GM18951 (cell line): ENCODE data around the gene SPOCK1.
"Not testable (repeated sequence)": the region's sequence is repeated elsewhere in the genome, so short reads cannot be mapped to it uniquely, and the experiment has no call there.

Experiments used
- POLR2A ChIP-seq: IDR thresholded peaks from 4 replicates; pipeline ENCODE4 v1.6.1; 2011; ENCODE audit warnings: mild to moderate bottlenecking; ENCODE audit not compliant: insufficient read length, insufficient read depth; ENCODE audit errors: extremely low read depth
- in situ Hi-C: fragments of 300-500 bp; cut with MboI; formaldehyde crosslinking; loops from one replicate; pipeline ENCODE4 v1.12.0; 2022; ENCODE audit warnings: low sequenced_read_pairs, mixed read lengths, inconsistent platforms; ENCODE audit not compliant: unreplicated experiment

Gene SPOCK1

GRCh38 chr5:137264041-137264440 lies 235.1 kb downstream of the SPOCK1 start:
- TF ChIP-seq POLR2A: no peak
- in situ Hi-C loops: no loop called here

- no peak for TF ChIP-seq POLR2A
- in situ Hi-C loops: no loop called here
These were observed 235.6 kb downstream of the SPOCK1 start for GRCh38 chr5:137263371-137264005.

- in situ Hi-C loops: no loop called here
- no peak for TF ChIP-seq POLR2A
These were observed 236.3 kb downstream of the SPOCK1 start for GRCh38 chr5:137262818-137263217.

DNA sequence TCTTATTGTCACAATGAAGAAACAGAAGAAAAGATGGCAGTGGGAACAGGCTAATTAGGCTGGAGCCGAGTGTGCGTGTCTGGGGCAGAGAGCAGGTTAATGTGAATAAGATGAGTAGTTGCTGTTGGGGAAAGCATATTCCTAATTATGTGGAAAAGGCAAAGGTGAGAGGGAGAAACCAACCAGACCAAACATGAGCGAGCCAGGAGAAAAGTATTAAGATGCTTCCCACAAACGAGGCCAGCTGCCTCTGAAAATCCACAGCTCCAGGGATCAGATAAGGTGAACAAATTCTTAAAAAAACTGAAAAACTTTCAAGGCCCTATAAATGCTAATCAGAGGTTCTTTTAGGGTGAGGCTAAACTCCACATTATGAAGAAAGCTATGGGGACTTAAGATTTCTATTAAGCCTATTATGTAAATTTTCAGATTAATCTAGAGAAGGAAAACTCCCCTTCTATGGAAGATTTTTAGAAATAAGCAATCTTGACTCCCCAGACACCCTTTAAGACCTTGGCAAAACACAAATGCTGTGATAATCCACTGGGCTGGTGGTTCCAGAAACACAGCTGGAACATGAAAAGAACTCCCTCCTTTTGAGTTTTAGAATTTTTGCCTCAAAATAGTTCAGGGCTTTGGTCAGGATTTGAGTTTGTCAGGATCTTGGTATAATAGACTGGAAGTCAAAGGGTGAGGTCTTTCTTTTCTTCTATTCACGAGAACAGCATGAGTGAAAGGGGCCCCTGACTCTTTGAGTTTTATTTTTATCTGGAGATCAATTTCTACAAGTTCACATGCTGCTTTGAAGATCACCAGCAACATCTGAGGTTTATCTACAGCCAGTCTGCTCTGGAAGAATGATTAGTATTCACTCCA lies 238.1 kb downstream of the SPOCK1 start:
- no peak for TF ChIP-seq POLR2A
- in situ Hi-C loops: no loop called here

- in situ Hi-C loops: not testable (repeated sequence)
These were observed 240.0 kb downstream of the SPOCK1 start for GRCh38 chr5:137259115-137259514.

DNA sequence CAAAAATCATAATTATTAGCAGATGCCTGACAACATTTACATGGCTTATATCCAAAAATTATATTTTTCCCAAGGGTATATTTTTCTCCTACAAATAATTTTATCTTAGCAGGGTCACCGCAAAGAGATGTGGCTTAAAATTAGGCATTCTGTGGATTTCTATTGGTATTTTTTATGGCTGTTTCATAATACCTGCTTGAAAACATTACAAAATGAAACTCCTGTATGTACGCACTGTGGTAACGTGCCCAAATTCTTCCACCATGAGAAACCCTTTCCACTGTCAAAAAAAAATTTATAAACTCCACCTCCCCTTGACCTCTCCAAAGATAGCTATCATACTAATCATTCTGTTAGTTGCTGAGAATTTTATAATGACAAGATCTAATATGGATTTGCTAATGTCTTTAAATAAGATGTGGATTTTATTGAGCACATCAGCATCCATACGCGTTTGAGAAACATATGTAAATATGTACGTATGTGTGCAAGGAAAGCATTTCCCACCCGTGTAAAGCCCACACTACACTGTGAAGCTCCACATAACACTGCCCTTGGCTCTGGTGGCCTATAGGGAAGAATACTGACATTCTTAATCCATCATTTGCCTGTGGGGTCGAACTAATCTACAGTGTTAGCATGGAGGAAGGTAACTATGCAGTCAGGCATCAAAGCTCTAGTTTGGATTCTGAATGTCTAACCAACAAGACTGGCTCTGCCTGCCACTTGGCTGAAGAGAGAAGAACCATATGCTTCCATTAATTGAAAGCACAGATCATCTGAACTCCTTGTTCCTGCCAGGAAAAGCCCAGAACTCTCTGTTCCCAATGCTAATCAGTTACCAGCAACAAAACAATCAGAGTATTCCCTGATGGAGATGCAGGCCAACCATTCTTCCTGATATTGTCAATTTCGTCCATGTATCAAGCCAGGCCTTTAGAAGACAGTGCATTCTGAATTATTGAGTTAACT lies 244.7 kb downstream of the SPOCK1 start:
- in situ Hi-C loops: no loop called here
- TF ChIP-seq POLR2A: no peak

DNA sequence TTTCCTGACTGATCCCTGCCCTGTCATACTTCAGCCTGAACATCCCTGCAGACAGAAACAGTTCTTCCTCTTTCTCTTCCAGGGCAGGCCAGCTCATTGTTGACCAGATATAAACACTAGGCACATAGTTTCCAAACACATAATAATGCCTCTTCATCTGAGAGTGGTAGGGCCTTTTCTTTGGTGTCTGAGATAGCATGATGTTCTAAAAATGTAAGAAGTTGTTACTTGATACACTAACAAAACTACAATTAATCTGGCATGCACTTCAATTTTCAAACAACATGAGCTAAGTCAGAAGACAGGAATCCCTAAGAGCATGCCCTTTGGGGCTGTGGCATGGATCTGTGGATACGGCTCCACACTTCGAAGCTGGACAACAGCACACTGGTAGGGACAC lies 246.6 kb downstream of the SPOCK1 start:
- TF ChIP-seq POLR2A: no peak
- in situ Hi-C loops: no loop called here

- in situ Hi-C loops: no loop called here
- no peak for TF ChIP-seq POLR2A
These were observed 248.7 kb downstream of the SPOCK1 start for GRCh38 chr5:137250421-137250820.

DNA sequence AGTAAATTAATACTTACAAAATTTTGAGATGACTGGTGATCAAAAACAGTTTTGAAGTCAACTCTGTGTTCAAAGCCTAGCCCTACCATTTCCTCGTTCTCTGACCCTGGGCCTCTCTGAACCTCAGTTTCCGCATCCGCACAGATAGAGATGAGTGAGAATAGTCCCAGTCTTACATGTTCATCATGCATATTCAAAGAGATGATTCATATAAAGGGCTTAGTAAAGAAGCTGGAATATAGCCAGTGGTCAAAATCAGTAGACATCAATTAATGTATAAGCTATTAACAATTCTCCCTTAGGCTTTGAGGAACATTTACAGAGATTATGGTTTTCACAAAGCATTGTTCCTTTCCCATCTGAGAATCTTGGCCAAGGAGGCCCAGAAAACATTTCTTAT lies 250.6 kb downstream of the SPOCK1 start:
- in situ Hi-C loops: no loop called here
- TF ChIP-seq POLR2A: no peak

- in situ Hi-C loops: no loop called here
- TF ChIP-seq POLR2A: no peak
These were observed 253.7 kb downstream of the SPOCK1 start for GRCh38 chr5:137245438-137245837.

DNA sequence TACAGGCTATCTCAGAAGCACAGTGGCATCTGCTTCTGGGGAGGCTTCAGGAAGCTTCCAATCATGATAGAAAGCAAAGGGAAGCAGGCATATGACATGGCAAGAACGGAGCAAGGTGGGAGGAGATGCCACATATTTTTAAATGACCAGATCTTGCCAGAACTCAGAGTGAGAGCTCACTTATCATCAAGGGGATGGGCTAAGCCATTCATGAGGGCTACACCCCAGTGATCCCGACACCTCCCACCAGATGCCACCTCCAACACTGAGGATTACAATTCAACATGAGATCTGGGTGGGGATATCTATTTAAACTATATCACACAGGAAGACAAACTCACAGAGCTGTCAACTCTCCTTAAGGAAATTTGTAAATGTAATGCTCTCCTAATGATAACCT lies 258.8 kb downstream of the SPOCK1 start:
- in situ Hi-C loops: no loop called here
- no peak for TF ChIP-seq POLR2A

DNA sequence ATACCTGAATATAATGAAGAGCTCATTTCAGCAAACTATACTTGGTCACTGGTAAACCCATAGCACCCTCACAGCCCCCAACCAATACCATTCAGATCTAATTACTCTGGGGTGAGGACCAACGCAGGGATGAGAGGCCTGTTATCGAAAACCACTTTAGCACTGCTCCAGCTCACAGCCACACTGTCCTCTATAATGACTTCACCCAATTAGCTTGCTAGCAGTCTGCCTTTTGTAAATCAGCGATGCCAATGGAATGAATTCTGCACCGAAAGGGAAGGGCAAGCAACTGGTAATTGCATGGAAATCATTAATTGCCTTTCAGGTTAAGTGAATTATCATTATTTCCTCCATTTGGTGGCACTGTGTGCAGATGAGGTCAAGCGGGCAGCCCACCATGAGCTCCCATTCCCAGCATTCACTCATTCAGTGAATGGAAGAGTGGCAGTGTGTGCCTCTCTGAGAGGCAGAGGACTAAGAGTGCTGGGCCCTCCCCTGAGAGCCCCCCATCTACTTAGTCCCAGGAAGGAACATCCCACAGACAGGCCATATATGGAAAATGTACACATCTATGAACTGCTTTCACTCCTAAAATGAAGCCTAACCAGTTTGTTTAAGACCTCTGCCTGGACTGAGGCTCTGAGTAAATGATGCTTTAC lies 262.1 kb downstream of the SPOCK1 start:
- TF ChIP-seq POLR2A: no peak
- in situ Hi-C loops: no loop called here

GRCh38 chr5:137236252-137236651 lies 262.9 kb downstream of the SPOCK1 start:
- in situ Hi-C loops: no loop called here
- TF ChIP-seq POLR2A: no peak
